ENCODE results near the gene MRNIP. TPM values are rescaled to one million over a fixed set of nuclear protein-coding genes. Genes with fewer than 3 reads are reported as not detected.
A peak's percentile ranks its signal among the peaks of the same experiment; 100 is the strongest.
"Not testable (repeated sequence)": the region's sequence is repeated elsewhere in the genome, so short reads cannot be mapped to it uniquely, and the experiment has no call there.

Gene MRNIP
- total RNA-seq, 1 donor from 2014 or later, result 8.3 TPM

- not testable (repeated sequence) for ATAC-seq
Observed at GRCh38 chr5:179789278-179789677, 69.3 kb downstream of the MRNIP start.

DNA sequence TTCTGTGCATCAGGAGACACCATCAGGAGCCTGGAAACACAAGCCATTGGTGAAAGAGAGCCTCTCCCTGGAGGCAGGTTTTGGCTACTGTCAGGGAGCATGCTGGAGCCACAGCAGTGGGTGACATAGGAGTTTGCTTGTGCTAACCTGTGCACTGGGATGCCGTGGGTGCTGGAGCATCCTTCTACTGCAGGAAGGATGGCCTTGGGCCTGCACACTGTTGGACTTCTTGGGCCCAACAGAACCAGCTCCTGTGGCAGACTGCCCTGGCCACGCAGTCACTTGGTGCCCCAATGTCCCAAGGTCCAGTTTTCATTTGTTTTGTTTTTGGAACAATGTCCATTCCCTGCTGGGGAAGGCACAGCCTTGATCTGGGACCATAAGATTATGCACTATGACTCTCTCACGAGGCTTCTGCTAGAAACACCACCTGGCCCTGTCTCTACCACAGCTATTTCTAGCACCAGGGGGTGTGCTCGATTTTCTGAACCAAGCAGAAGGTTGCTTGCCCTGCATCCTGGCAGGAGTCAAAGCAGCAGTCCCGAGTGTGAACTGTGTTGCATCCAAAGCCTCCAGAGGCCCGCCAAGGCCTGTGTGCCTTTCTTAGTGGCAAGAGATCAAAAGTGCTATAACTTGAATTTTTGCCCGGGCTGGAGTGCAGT is 70.3 kb downstream of the MRNIP start:
- peak; percentile 23 for ATAC-seq

Other genes starting within 250 kb of the MRNIP start
- gene HNRNPH1, start 235.1 kb downstream of the MRNIP start, total RNA-seq, result 268 TPM
- gene CBY3, start 177.8 kb downstream of the MRNIP start, total RNA-seq, result not detected
- gene CANX, start 159.8 kb downstream of the MRNIP start, total RNA-seq, result 375 TPM
- gene MAML1, start 126.0 kb downstream of the MRNIP start, total RNA-seq, result 15.4 TPM
- gene LTC4S, start 64.8 kb downstream of the MRNIP start, total RNA-seq, result 5.1 TPM
- gene MGAT4B, start 52.0 kb downstream of the MRNIP start, total RNA-seq, result 72.1 TPM
- gene SQSTM1, start 37.9 kb downstream of the MRNIP start, total RNA-seq, result 126 TPM
- gene TBC1D9B, start 49.1 kb upstream of the MRNIP start, total RNA-seq, result 66.3 TPM
- 13.7 TPM for gene RNF130, start 212.9 kb upstream of the MRNIP start, total RNA-seq